Smooth muscle cell (in vitro differentiated cells): ENCODE data around the gene BSN. TPM values are rescaled to one million over a fixed set of nuclear protein-coding genes. Genes with fewer than 3 reads are reported as not detected.
A peak's percentile ranks its signal among the peaks of the same experiment; 100 is the strongest.

Experiments used
- DNase-seq: peaks from one replicate; lab custom pipeline; 2025; ENCODE audit not compliant: unreplicated experiment; lab: John Stamatoyannopoulos, UW
- H2AFZ ChIP-seq: fragments of 200-600 bp; sonication (generic); 2 replicates; pipeline ENCODE4 v1.6.0; 2016; ENCODE audit warnings: antibody characterized with exemption, low read depth, mild to moderate bottlenecking
- H3F3A ChIP-seq: fragments of 200-600 bp; sonication (generic); 2 replicates; pipeline ENCODE4 v1.6.0; 2017; ENCODE audit warnings: antibody characterized with exemption, low read depth
- H3K27ac ChIP-seq: fragments of 200-600 bp; sonication (generic); 2 replicates; pipeline ENCODE4 v1.5.1; 2016; ENCODE audit warnings: low read depth, mild to moderate bottlenecking
- H3K27me3 ChIP-seq: fragments of 200-600 bp; sonication (generic); 2 replicates; pipeline ENCODE4 v1.6.1; 2016; ENCODE audit warnings: low read depth, mild to moderate bottlenecking
- H3K36me3 ChIP-seq: fragments of 200-600 bp; sonication (generic); 2 replicates; pipeline ENCODE4 v1.5.1; 2016; ENCODE audit warnings: low read depth
- H3K4me1 ChIP-seq: fragments of 200-600 bp; sonication (generic); 2 replicates; pipeline ENCODE4 v1.5.1; 2016; ENCODE audit warnings: low read depth
- H3K4me2 ChIP-seq: fragments of 200-600 bp; sonication (generic); 2 replicates; pipeline ENCODE4 v1.6.0; 2016; ENCODE audit warnings: mild to moderate bottlenecking
- H3K4me3 ChIP-seq: fragments of 200-600 bp; sonication (generic); 2 replicates; pipeline ENCODE4 v1.5.1; 2016; ENCODE audit warnings: mild to moderate bottlenecking
- H3K79me2 ChIP-seq: fragments of 200-600 bp; sonication (generic); 2 replicates; pipeline ENCODE4 v1.6.0; 2016; ENCODE audit warnings: low read depth, mild to moderate bottlenecking
- H3K9ac ChIP-seq: fragments of 200-600 bp; sonication (generic); 2 replicates; pipeline ENCODE4 v1.6.0; 2016; ENCODE audit warnings: low read depth
- H3K9me3 ChIP-seq: fragments of 200-600 bp; sonication (generic); replicated peaks from 2 replicates; pipeline ENCODE4 v1.5.1; 2016; ENCODE audit warnings: low read depth
- H4K20me1 ChIP-seq: fragments of 200-600 bp; sonication (generic); 2 replicates; pipeline ENCODE4 v1.6.0; 2016; ENCODE audit warnings: low read depth
- CTCF ChIP-seq: fragments of 200-600 bp; sonication (generic); IDR thresholded peaks from 2 replicates; pipeline ENCODE4 v1.5.1; 2017; ENCODE audit warnings: borderline replicate concordance, mild to moderate bottlenecking, antibody characterized with exemption; ENCODE audit not compliant: insufficient read depth, poor library complexity, severe bottlenecking
- WGBS: methylation state at CpG from one replicate; pipeline ENCODE4 v1.1.7; 2016; ENCODE audit warnings: low lambda C conversion rate; 5-methylcytosine and 5-hydroxymethylcytosine counted together
- polyA plus RNA-seq: library from polyadenylated mRNA; unstranded; fragments of >200 nt; fragmentation: Nextera tagmentation; extraction: Ambion mirVana; gene quantifications from 2 replicates; pipeline ENCODE4 v1.2.1, GENCODE V29; 2016
- total RNA-seq: library from RNA; depleted of rRNA; stranded (reverse); fragments of >200 nt; gene quantifications from 2 replicates; pipeline ENCODE4 v1.2.3, GENCODE V29; 2014

Gene BSN
- total and polyA plus RNA-seq, 2 experiments from 2014 or later = under 0.01 to 0.07 TPM

GRCh38 chr3:49667701-49668413, 113.6 kb downstream of the BSN start:
- H3K36me3 ChIP-seq = no peaks in the 10 kb centered on the region
- H3K4me1 ChIP-seq = peaks cover 3% of the 10 kb centered on the region
- 91% methylated on average over 25 of the region's 25 CpGs for WGBS
- DNase-seq = no peak
- H3K4me2 ChIP-seq = no peak overlapping the region
- no peaks in the 10 kb centered on the region for H4K20me1 ChIP-seq
- TF ChIP-seq CTCF = no peak
- no peaks in the 10 kb centered on the region for H3K9me3 ChIP-seq
- no peak overlapping the region for H2AFZ ChIP-seq
- H3K27me3 ChIP-seq = no peaks in the 10 kb centered on the region
- no peak overlapping the region for H3K9ac ChIP-seq
- H3F3A ChIP-seq = peaks cover 6% of the 10 kb centered on the region
- no peaks in the 10 kb centered on the region for H3K79me2 ChIP-seq
- H3K27ac ChIP-seq = no peak overlapping the region
- H3K4me3 ChIP-seq = no peak overlapping the region

GRCh38 chr3:49668414-49668797, 114.1 kb downstream of the BSN start:
- peaks cover 6% of the 10 kb centered on the region for H3F3A ChIP-seq
- TF ChIP-seq CTCF = no peak
- no peak overlapping the region for H3K9ac ChIP-seq
- H3K4me3 ChIP-seq = no peak overlapping the region
- H3K4me2 ChIP-seq = peak overlapping the region; percentile 21
- H3K4me1 ChIP-seq = peaks cover 8% of the 10 kb centered on the region
- DNase-seq = no peak
- H3K27me3 ChIP-seq = no peaks in the 10 kb centered on the region
- WGBS = 37% methylated on average over 5 of the region's 5 CpGs
- no peaks in the 10 kb centered on the region for H4K20me1 ChIP-seq
- no peaks in the 10 kb centered on the region for H3K79me2 ChIP-seq
- H2AFZ ChIP-seq = no peak overlapping the region
- H3K27ac ChIP-seq = no peak overlapping the region
- no peaks in the 10 kb centered on the region for H3K9me3 ChIP-seq
- H3K36me3 ChIP-seq = no peaks in the 10 kb centered on the region

GRCh38 chr3:49668861-49669260, 114.6 kb downstream of the BSN start:
- Histone ChIP-seq H3K27me3 (no peaks in the 10 kb centered on the region), H3K79me2 (no peaks in the 10 kb centered on the region), H3K4me1 (peaks cover 9% of the 10 kb centered on the region), H3K9ac (no peak overlapping the region), H3K4me3 (no peak overlapping the region), H3K27ac (no peak overlapping the region), H2AFZ (no peak overlapping the region), H3K9me3 (no peaks in the 10 kb centered on the region), H3K4me2 (peak overlapping the region; percentile 21), H3F3A (peaks cover 6% of the 10 kb centered on the region), H4K20me1 (no peaks in the 10 kb centered on the region), H3K36me3 (no peaks in the 10 kb centered on the region)
- no peak for DNase-seq
- WGBS = 66% methylated on average over 4 of the region's 5 CpGs
- TF ChIP-seq CTCF = no peak

- TF ChIP-seq CTCF = no peak
These were observed 115.1 kb downstream of the BSN start for GRCh38 chr3:49669352-49669751.

More at GRCh38 chr3:49669352-49669751, 115.1 kb downstream of the BSN start:
- peaks cover 9% of the 10 kb centered on the region for H3K4me1 ChIP-seq
- no peak for DNase-seq
- H3K27me3 ChIP-seq = no peaks in the 10 kb centered on the region
- no peaks in the 10 kb centered on the region for H4K20me1 ChIP-seq
- no peaks in the 10 kb centered on the region for H3K36me3 ChIP-seq
- no peak overlapping the region for H3K4me2 ChIP-seq
- no peak overlapping the region for H3K27ac ChIP-seq
- 97% methylated on average over 3 of the region's 3 CpGs for WGBS
- no peaks in the 10 kb centered on the region for H3K9me3 ChIP-seq
- peaks cover 6% of the 10 kb centered on the region for H3F3A ChIP-seq
- no peaks in the 10 kb centered on the region for H3K79me2 ChIP-seq
- H2AFZ ChIP-seq = no peak overlapping the region
- no peak overlapping the region for H3K9ac ChIP-seq
- no peak overlapping the region for H3K4me3 ChIP-seq
